GM23338 (cell line): Measurements from ENCODE around the gene VASN. TPM values are rescaled to one million over a fixed set of nuclear protein-coding genes. Genes with fewer than 3 reads are reported as not detected.

ENCODE experiments used
- ATAC-seq: fragments of 200-7000 bp; cut with Tn5 transposase; 3 replicates; pipeline ENCODE4 v1.9.1; 2020
- DNase-seq: peaks from one replicate; pipeline ENCODE4 v3.0.0-alpha.2; 2015; ENCODE audit warnings: low spot score
- H2AFZ ChIP-seq: fragments of 200-600 bp; sonication (generic); 2 replicates; pipeline ENCODE4 v1.8.0; 2016; ENCODE audit warnings: antibody characterized with exemption, mild to moderate bottlenecking, moderate library complexity
- H3F3A ChIP-seq: fragments of 200-600 bp; sonication (generic); replicated peaks from 2 replicates; pipeline ENCODE4 v1.8.0; 2017; ENCODE audit warnings: antibody characterized with exemption, mixed run types, low read depth
- H3K27ac ChIP-seq: fragments of 200-600 bp; sonication (generic); 2 replicates; pipeline ENCODE4 v1.6.1; 2016; ENCODE audit warnings: low read depth
- H3K27me3 ChIP-seq: fragments of 200-600 bp; sonication (generic); 2 replicates; pipeline ENCODE4 v1.8.0; 2016; ENCODE audit warnings: mild to moderate bottlenecking, mixed run types, moderate library complexity; ENCODE audit not compliant: insufficient read depth
- H3K36me3 ChIP-seq: fragments of 200-600 bp; sonication (generic); 2 replicates; pipeline ENCODE4 v1.8.0; 2016; ENCODE audit warnings: mild to moderate bottlenecking; ENCODE audit not compliant: insufficient read depth
- H3K4me1 ChIP-seq: fragments of 200-600 bp; sonication (generic); 2 replicates; pipeline ENCODE4 v1.8.0; 2016; ENCODE audit warnings: mild to moderate bottlenecking, moderate library complexity; ENCODE audit not compliant: insufficient read depth
- H3K4me2 ChIP-seq: fragments of 200-600 bp; sonication (generic); 2 replicates; pipeline ENCODE4 v1.7.1; 2017; ENCODE audit warnings: mixed run types
- H3K4me3 ChIP-seq: fragments of 200-600 bp; sonication (generic); 2 replicates; pipeline ENCODE4 v1.6.1; 2016; ENCODE audit warnings: mixed run types
- H3K79me2 ChIP-seq: fragments of 200-600 bp; sonication (generic); replicated peaks from 2 replicates; pipeline ENCODE4 v1.8.0; 2017; ENCODE audit warnings: mild to moderate bottlenecking; ENCODE audit not compliant: insufficient read depth
- H3K9me2 ChIP-seq: fragments of 200-600 bp; sonication (generic); 2 replicates; pipeline ENCODE4 v1.8.0; 2017; ENCODE audit not compliant: insufficient read depth
- H4K20me1 ChIP-seq: fragments of 200-600 bp; sonication (generic); replicated peaks from 2 replicates; pipeline ENCODE4 v1.8.0; 2017; ENCODE audit warnings: mild to moderate bottlenecking; ENCODE audit not compliant: insufficient read depth
- H3K27ac Mint-ChIP-seq: 2 replicates; pipeline ENCODE4 v1.8.0; 2020; ENCODE audit warnings: inconsistent platforms, mild to moderate bottlenecking, moderate library complexity, mixed read lengths
- H3K27me3 Mint-ChIP-seq: 3 replicates; pipeline ENCODE4 v1.8.0; 2022; ENCODE audit warnings: low read depth, mild to moderate bottlenecking, moderate library complexity, mixed read lengths, inconsistent platforms; ENCODE audit not compliant: insufficient read depth, poor library complexity
- H3K36me3 Mint-ChIP-seq: 3 replicates; pipeline ENCODE4 v1.8.0; 2021; ENCODE audit warnings: low read depth, mild to moderate bottlenecking, inconsistent platforms, moderate library complexity, mixed read lengths
- H3K4me1 Mint-ChIP-seq: 3 replicates; pipeline ENCODE4 v1.8.0; 2020; ENCODE audit warnings: mild to moderate bottlenecking, inconsistent platforms, mixed read lengths
- H3K4me3 Mint-ChIP-seq: 3 replicates; pipeline ENCODE4 v1.8.0; 2021; ENCODE audit warnings: moderate library complexity, mild to moderate bottlenecking, inconsistent platforms, mixed read lengths
- H3K9me3 Mint-ChIP-seq: 3 replicates; pipeline ENCODE4 v1.8.0; 2020; ENCODE audit warnings: moderate library complexity, mild to moderate bottlenecking, inconsistent platforms, mixed read lengths
- CREB1 ChIP-seq: fragments of 250-450 bp; sonication (Bioruptor Pico); IDR thresholded peaks from 2 replicates; pipeline ENCODE4 v1.5.0; 2020; ENCODE audit warnings: low read depth, mild to moderate bottlenecking, moderate library complexity
- EZH2 ChIP-seq: fragments of 200-600 bp; sonication (generic); IDR thresholded peaks from one replicate; pipeline ENCODE4 v1.8.0; 2017; ENCODE audit warnings: antibody characterized with exemption, mild to moderate bottlenecking, low read depth; ENCODE audit not compliant: unreplicated experiment
- EZH2phosphoT487 ChIP-seq: fragments of 200-600 bp; sonication (generic); IDR thresholded peaks from one replicate; pipeline ENCODE4 v1.8.1; 2018; ENCODE audit warnings: antibody characterized with exemption; ENCODE audit not compliant: unreplicated experiment
- JUNB ChIP-seq: IDR thresholded peaks from one replicate; pipeline ENCODE4 v1.6.1; 2016; ENCODE audit warnings: antibody characterized with exemption; ENCODE audit not compliant: unreplicated experiment
- NANOG ChIP-seq: IDR thresholded peaks from 2 replicates; pipeline ENCODE4 v1.6.1; 2016; ENCODE audit warnings: antibody characterized with exemption, borderline replicate concordance
- POLR2AphosphoS5 ChIP-seq: IDR thresholded peaks from 2 replicates; pipeline ENCODE4 v1.6.1; 2016; ENCODE audit warnings: antibody characterized with exemption, low read depth
- STAT1 ChIP-seq: IDR thresholded peaks from one replicate; pipeline ENCODE4 v1.6.1; 2016; ENCODE audit warnings: antibody characterized with exemption; ENCODE audit not compliant: unreplicated experiment
- ZNF114 ChIP-seq: fragments of 250-450 bp; sonication (Bioruptor Pico); IDR thresholded peaks from 2 replicates; pipeline ENCODE4 v1.5.0; 2020; ENCODE audit warnings: mild to moderate bottlenecking, moderate library complexity
- ZNF331 ChIP-seq: fragments of 250-450 bp; sonication (Bioruptor Pico); IDR thresholded peaks from 2 replicates; pipeline ENCODE4 v1.5.0; 2020; ENCODE audit warnings: low read depth, mild to moderate bottlenecking, moderate library complexity
- ZNF462 ChIP-seq: fragments of 250-450 bp; sonication (Bioruptor Pico); IDR thresholded peaks from 2 replicates; pipeline ENCODE4 v1.5.0; 2020; ENCODE audit warnings: mild to moderate bottlenecking, moderate library complexity
- polyA plus RNA-seq: library from polyadenylated mRNA; unstranded; fragments of >200 nt; fragmentation: Nextera tagmentation; extraction: Ambion mirVana; gene quantifications from 2 replicates; pipeline ENCODE4 v1.2.1, GENCODE V29; 2016
- total RNA-seq: library from RNA; depleted of rRNA; stranded (reverse); fragments of >200 nt; shearing (Covaris generic); gene quantifications from 2 replicates; pipeline ENCODE4 v1.2.3, GENCODE V29; 2014
- TF ChIP-seq, protein P1 (sequence below), 2 experiments: fragments of 200-600 bp in 1 of 2; sonication (generic) in 1 of 2; conservative IDR thresholded peaks; 2 replicates each; pipeline versions ENCODE4 v1.5.1 to v1.6.1; 2016 to 2017; ENCODE audit warnings: antibody characterized with exemption in 2 of 2, low read depth in 2 of 2, mild to moderate bottlenecking in 2 of 2, moderate library complexity in 1 of 2
- TF ChIP-seq, protein P2 (sequence below): IDR thresholded peaks from 2 replicates; pipeline ENCODE4 v1.6.1; 2016; ENCODE audit warnings: antibody characterized with exemption
- TF ChIP-seq, protein P3 (sequence below): IDR thresholded peaks from one replicate; pipeline ENCODE4 v1.6.1; 2018; ENCODE audit warnings: antibody characterized with exemption; ENCODE audit not compliant: unreplicated experiment

The VASN gene
- total and polyA plus RNA-seq, 2 experiments from 2014 or later: 8.0 to 15.5 TPM

DNA sequence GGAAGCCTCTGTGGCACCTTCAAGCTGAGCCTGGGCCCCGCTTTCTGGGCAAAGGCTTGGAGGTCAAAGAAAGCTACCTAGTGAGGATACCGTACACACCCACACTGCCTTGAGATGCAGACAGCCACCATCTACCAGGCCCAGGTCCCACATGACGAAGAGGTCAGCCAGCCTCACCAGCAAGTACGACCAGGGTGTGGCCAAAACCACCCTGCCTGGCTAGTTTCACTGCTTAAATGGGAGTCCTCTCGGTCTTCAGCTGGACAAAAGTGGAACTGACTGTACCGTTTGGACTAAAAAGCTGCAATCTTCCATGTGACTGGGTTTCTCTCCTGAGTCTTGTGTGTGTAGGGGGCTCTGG is 21.6 kb downstream of the VASN start:
- Histone ChIP-seq H3K4me3 (peak overlapping the region; percentile 45), H3K36me3 (no peaks in the 10 kb centered on the region), H4K20me1 (no peaks in the 10 kb centered on the region), H2AFZ (0 out of 2 replicates have a peak overlapping the region, but pooled peaks have one; percentile 32), H3K27me3 (no peaks in the 10 kb centered on the region), H3K4me2 (peak overlapping the region; percentile 78), H3K4me1 (peaks cover 43% of the 10 kb centered on the region), H3K9me2 (no peaks in the 10 kb centered on the region), H3F3A (peaks cover 34% of the 10 kb centered on the region), H3K79me2 (no peaks in the 10 kb centered on the region), H3K27ac (peak overlapping the region; percentile 100)
- Mint-ChIP-seq H3K4me1 (peaks cover 45% of the 10 kb centered on the region), H3K27me3 (peaks cover 21% of the 10 kb centered on the region), H3K27ac (peak overlapping the region; percentile 98), H3K36me3 (no peaks in the 10 kb centered on the region; the same call in 2 of the 3 replicates), H3K9me3 (no peaks in the 10 kb centered on the region), H3K4me3 (peak overlapping the region; percentile 34; the same call in 1 of the 3 replicates)
- DNase-seq (no peak), ATAC-seq (peak; percentile 3; the same call in 2 of the 3 replicates)
- TF ChIP-seq, protein P1, sequence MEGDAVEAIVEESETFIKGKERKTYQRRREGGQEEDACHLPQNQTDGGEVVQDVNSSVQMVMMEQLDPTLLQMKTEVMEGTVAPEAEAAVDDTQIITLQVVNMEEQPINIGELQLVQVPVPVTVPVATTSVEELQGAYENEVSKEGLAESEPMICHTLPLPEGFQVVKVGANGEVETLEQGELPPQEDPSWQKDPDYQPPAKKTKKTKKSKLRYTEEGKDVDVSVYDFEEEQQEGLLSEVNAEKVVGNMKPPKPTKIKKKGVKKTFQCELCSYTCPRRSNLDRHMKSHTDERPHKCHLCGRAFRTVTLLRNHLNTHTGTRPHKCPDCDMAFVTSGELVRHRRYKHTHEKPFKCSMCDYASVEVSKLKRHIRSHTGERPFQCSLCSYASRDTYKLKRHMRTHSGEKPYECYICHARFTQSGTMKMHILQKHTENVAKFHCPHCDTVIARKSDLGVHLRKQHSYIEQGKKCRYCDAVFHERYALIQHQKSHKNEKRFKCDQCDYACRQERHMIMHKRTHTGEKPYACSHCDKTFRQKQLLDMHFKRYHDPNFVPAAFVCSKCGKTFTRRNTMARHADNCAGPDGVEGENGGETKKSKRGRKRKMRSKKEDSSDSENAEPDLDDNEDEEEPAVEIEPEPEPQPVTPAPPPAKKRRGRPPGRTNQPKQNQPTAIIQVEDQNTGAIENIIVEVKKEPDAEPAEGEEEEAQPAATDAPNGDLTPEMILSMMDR (conservative IDR thresholded peaks at IDR 0.05; ENCODE audit: low read depth in 2 of 2): no peak
- TF ChIP-seq, protein P2, sequence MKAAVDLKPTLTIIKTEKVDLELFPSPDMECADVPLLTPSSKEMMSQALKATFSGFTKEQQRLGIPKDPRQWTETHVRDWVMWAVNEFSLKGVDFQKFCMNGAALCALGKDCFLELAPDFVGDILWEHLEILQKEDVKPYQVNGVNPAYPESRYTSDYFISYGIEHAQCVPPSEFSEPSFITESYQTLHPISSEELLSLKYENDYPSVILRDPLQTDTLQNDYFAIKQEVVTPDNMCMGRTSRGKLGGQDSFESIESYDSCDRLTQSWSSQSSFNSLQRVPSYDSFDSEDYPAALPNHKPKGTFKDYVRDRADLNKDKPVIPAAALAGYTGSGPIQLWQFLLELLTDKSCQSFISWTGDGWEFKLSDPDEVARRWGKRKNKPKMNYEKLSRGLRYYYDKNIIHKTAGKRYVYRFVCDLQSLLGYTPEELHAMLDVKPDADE: no peak
- TF ChIP-seq EZH2 (no peak), NANOG (no peak), JUNB (no peak), ZNF462 (CRISPR knock-in tag) (no peak), POLR2AphosphoS5 (no peak), ZNF114 (CRISPR knock-in tag) (no peak), EZH2phosphoT487 (no peak), STAT1 (no peak), CREB1 (CRISPR knock-in tag) (no peak), ZNF331 (CRISPR knock-in tag) (no peak)
- TF ChIP-seq, protein P3, sequence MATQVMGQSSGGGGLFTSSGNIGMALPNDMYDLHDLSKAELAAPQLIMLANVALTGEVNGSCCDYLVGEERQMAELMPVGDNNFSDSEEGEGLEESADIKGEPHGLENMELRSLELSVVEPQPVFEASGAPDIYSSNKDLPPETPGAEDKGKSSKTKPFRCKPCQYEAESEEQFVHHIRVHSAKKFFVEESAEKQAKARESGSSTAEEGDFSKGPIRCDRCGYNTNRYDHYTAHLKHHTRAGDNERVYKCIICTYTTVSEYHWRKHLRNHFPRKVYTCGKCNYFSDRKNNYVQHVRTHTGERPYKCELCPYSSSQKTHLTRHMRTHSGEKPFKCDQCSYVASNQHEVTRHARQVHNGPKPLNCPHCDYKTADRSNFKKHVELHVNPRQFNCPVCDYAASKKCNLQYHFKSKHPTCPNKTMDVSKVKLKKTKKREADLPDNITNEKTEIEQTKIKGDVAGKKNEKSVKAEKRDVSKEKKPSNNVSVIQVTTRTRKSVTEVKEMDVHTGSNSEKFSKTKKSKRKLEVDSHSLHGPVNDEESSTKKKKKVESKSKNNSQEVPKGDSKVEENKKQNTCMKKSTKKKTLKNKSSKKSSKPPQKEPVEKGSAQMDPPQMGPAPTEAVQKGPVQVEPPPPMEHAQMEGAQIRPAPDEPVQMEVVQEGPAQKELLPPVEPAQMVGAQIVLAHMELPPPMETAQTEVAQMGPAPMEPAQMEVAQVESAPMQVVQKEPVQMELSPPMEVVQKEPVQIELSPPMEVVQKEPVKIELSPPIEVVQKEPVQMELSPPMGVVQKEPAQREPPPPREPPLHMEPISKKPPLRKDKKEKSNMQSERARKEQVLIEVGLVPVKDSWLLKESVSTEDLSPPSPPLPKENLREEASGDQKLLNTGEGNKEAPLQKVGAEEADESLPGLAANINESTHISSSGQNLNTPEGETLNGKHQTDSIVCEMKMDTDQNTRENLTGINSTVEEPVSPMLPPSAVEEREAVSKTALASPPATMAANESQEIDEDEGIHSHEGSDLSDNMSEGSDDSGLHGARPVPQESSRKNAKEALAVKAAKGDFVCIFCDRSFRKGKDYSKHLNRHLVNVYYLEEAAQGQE: no peak
